HEK293 (cell line): ENCODE results near the gene LSS.

Experiments used
- CTCF ChIA-PET: fragments of 350-600 bp; formaldehyde crosslinking; extraction: SDS; loops from one replicate; lab custom pipeline; 2021; ENCODE audit warnings: antibody characterized with exemption; lab: Yijun Ruan, JAX
- POLR2A ChIA-PET: fragments of 300-600 bp; formaldehyde crosslinking; extraction: SDS; loops from one replicate; lab custom pipeline; 2020; ENCODE audit warnings: antibody characterized with exemption, inconsistent platforms; lab: Yijun Ruan, JAX
- H3K27ac ChIP-seq: fragments of 200-500 bp; sonication (Bioruptor generic); 2 replicates; pipeline ENCODE4 v1.5.1; 2014; ENCODE audit warnings: low read depth, low read length, control low read depth, inconsistent platforms; ENCODE audit errors: extremely low read depth
- H3K36me3 ChIP-seq, 2 experiments: fragments of 200-500 bp in 1 of 2; sonication (Bioruptor generic) in 1 of 2; 1 replicate in 1 of 2; 2 replicates in 1 of 2; pipeline ENCODE4 v1.5.1; 2014 to 2017; ENCODE audit warnings: inconsistent platforms in 2 of 2, low read length in 2 of 2; ENCODE audit not compliant: control insufficient read depth in 2 of 2, insufficient read depth in 1 of 2
- H3K4me1 ChIP-seq: fragments of 200-500 bp; sonication (Bioruptor generic); 2 replicates; pipeline ENCODE4 v1.5.1; 2014; ENCODE audit warnings: mild to moderate bottlenecking, low read length, inconsistent platforms; ENCODE audit not compliant: control insufficient read depth, insufficient read depth
- H3K4me3 ChIP-seq: 2 replicates; pipeline ENCODE4 v1.5.1; 2011; ENCODE audit warnings: low read depth, mild to moderate bottlenecking, control low read depth, low read length, moderate library complexity
- H3K9me3 ChIP-seq: fragments of 200-500 bp; sonication (Bioruptor generic); 2 replicates; pipeline ENCODE4 v1.5.1; 2014; ENCODE audit warnings: low read depth, low read length, inconsistent platforms; ENCODE audit not compliant: control insufficient read depth, insufficient read depth
- GLIS2 ChIP-seq: fragments of 450-650 bp; formaldehyde crosslinking; IDR thresholded peaks from 2 replicates; pipeline ENCODE4 v1.5.1; 2016; ENCODE audit warnings: missing biosample characterization, missing genetic modification characterization
- HOXA7 ChIP-seq: sonication (generic); formaldehyde crosslinking; IDR thresholded peaks from 2 replicates; pipeline ENCODE4 v1.8.1; 2022; ENCODE audit warnings: missing genetic modification reagents, borderline replicate concordance
- KLF10 ChIP-seq: fragments of 450-650 bp; IDR thresholded peaks from 2 replicates; pipeline ENCODE4 v1.5.1; 2018; ENCODE audit warnings: missing biosample characterization, mild to moderate bottlenecking, missing genetic modification characterization
- KLF9 ChIP-seq: fragments of 450-650 bp; formaldehyde crosslinking; IDR thresholded peaks from 2 replicates; pipeline ENCODE4 v1.5.1; 2016; ENCODE audit warnings: missing biosample characterization, missing genetic modification characterization, low read depth
- RBAK ChIP-seq: fragments of 450-650 bp; formaldehyde crosslinking; IDR thresholded peaks from 2 replicates; pipeline ENCODE4 v1.5.1; 2016; ENCODE audit warnings: missing biosample characterization, missing genetic modification characterization
- SP2 ChIP-seq: fragments of 450-650 bp; formaldehyde crosslinking; IDR thresholded peaks from 2 replicates; pipeline ENCODE4 v1.5.1; 2016; ENCODE audit warnings: missing biosample characterization, missing genetic modification characterization
- TCF7L2 ChIP-seq: IDR thresholded peaks from 2 replicates; pipeline ENCODE4 v1.6.1; 2011; ENCODE audit warnings: low read depth, mild to moderate bottlenecking, inconsistent platforms, low read length, moderate library complexity, borderline replicate concordance
- TRIM28 ChIP-seq: IDR thresholded peaks from 2 replicates; pipeline ENCODE4 v1.6.1; 2011; ENCODE audit warnings: low read length, control low read depth, borderline replicate concordance
- ZEB2 ChIP-seq: fragments of 450-650 bp; formaldehyde crosslinking; IDR thresholded peaks from 2 replicates; pipeline ENCODE4 v1.5.1; 2016; ENCODE audit warnings: missing biosample characterization, missing genetic modification characterization
- ZFP3 ChIP-seq: fragments of 450-650 bp; formaldehyde crosslinking; IDR thresholded peaks from 2 replicates; pipeline ENCODE4 v1.5.1; 2016; ENCODE audit warnings: low read depth, missing biosample characterization, missing genetic modification characterization
- ZIC2 ChIP-seq: fragments of 450-650 bp; formaldehyde crosslinking; IDR thresholded peaks from 2 replicates; pipeline ENCODE4 v1.5.1; 2016; ENCODE audit warnings: missing biosample characterization, missing genetic modification characterization
- ZNF16 ChIP-seq: fragments of 450-650 bp; formaldehyde crosslinking; IDR thresholded peaks from 2 replicates; pipeline ENCODE4 v1.5.1; 2016; ENCODE audit warnings: low read depth, missing biosample characterization, missing genetic modification characterization
- ZNF169 ChIP-seq: fragments of 450-650 bp; formaldehyde crosslinking; IDR thresholded peaks from 2 replicates; pipeline ENCODE4 v1.5.1; 2016; ENCODE audit warnings: missing biosample characterization, missing genetic modification characterization
- ZNF19 ChIP-seq: fragments of 450-650 bp; formaldehyde crosslinking; IDR thresholded peaks from 2 replicates; pipeline ENCODE4; 2016; ENCODE audit warnings: missing biosample characterization, missing genetic modification characterization, low read depth
- ZNF324 ChIP-seq: fragments of 450-650 bp; formaldehyde crosslinking; IDR thresholded peaks from 2 replicates; pipeline ENCODE4 v1.5.1; 2016; ENCODE audit warnings: missing biosample characterization, missing genetic modification characterization
- ZNF350 ChIP-seq: fragments of 450-650 bp; formaldehyde crosslinking; IDR thresholded peaks from 2 replicates; pipeline ENCODE4 v1.5.0; 2017; ENCODE audit warnings: missing biosample characterization, mild to moderate bottlenecking, missing genetic modification characterization
- ZNF354C ChIP-seq: fragments of 450-650 bp; formaldehyde crosslinking; IDR thresholded peaks from 2 replicates; pipeline ENCODE4 v1.5.1; 2016; ENCODE audit warnings: missing biosample characterization, missing genetic modification characterization, low read depth, borderline replicate concordance
- ZNF404 ChIP-seq: fragments of 450-650 bp; formaldehyde crosslinking; IDR thresholded peaks from 2 replicates; pipeline ENCODE4 v1.5.1; 2017; ENCODE audit warnings: missing biosample characterization, missing genetic modification characterization
- ZNF423 ChIP-seq: fragments of 450-650 bp; formaldehyde crosslinking; IDR thresholded peaks from 2 replicates; pipeline ENCODE4 v1.5.1; 2016; ENCODE audit warnings: missing biosample characterization, missing genetic modification characterization
- ZNF501 ChIP-seq: fragments of 450-650 bp; formaldehyde crosslinking; IDR thresholded peaks from 2 replicates; pipeline ENCODE4 v1.5.1; 2016; ENCODE audit warnings: missing biosample characterization, missing genetic modification characterization
- ZNF548 ChIP-seq: fragments of 450-650 bp; formaldehyde crosslinking; IDR thresholded peaks from 2 replicates; pipeline ENCODE4 v1.5.1; 2016; ENCODE audit warnings: missing biosample characterization, missing genetic modification characterization
- ZNF654 ChIP-seq: fragments of 450-650 bp; formaldehyde crosslinking; IDR thresholded peaks from 2 replicates; pipeline ENCODE4 v1.5.1; 2016; ENCODE audit warnings: low read depth, missing biosample characterization, missing genetic modification characterization
- ZNF670 ChIP-seq: fragments of 450-650 bp; formaldehyde crosslinking; IDR thresholded peaks from 2 replicates; pipeline ENCODE4 v1.5.1; 2016; ENCODE audit warnings: missing biosample characterization, missing genetic modification characterization, low read depth
- ZNF785 ChIP-seq: fragments of 450-650 bp; formaldehyde crosslinking; IDR thresholded peaks from 2 replicates; pipeline ENCODE4 v1.5.1; 2016; ENCODE audit warnings: missing biosample characterization, missing genetic modification characterization
- ZNF791 ChIP-seq: fragments of 450-650 bp; formaldehyde crosslinking; IDR thresholded peaks from 2 replicates; pipeline ENCODE4 v1.5.1; 2016; ENCODE audit warnings: missing biosample characterization, missing genetic modification characterization
- ZXDB ChIP-seq: fragments of 450-650 bp; formaldehyde crosslinking; IDR thresholded peaks from 2 replicates; pipeline ENCODE4 v1.5.1; 2016; ENCODE audit warnings: missing biosample characterization, missing genetic modification characterization
- TF ChIP-seq, protein P1 (sequence below): fragments of 450-650 bp; formaldehyde crosslinking; IDR thresholded peaks from 2 replicates; pipeline ENCODE4 v1.5.1; 2016; ENCODE audit warnings: missing biosample characterization, missing genetic modification characterization
- TF ChIP-seq, protein P2 (sequence below): fragments of 450-650 bp; formaldehyde crosslinking; IDR thresholded peaks from 2 replicates; pipeline ENCODE4 v1.5.1; 2016; ENCODE audit warnings: missing biosample characterization, missing genetic modification characterization, low read depth
- TF ChIP-seq, protein P3 (sequence below): fragments of 450-650 bp; formaldehyde crosslinking; IDR thresholded peaks from 2 replicates; pipeline ENCODE4 v1.5.1; 2016; ENCODE audit warnings: missing biosample characterization, missing genetic modification characterization
- TF ChIP-seq, protein P4 (sequence below): fragments of 450-650 bp; formaldehyde crosslinking; IDR thresholded peaks from 2 replicates; pipeline ENCODE4 v1.5.1; 2016; ENCODE audit warnings: missing biosample characterization, missing genetic modification characterization

LSS gene

DNA sequence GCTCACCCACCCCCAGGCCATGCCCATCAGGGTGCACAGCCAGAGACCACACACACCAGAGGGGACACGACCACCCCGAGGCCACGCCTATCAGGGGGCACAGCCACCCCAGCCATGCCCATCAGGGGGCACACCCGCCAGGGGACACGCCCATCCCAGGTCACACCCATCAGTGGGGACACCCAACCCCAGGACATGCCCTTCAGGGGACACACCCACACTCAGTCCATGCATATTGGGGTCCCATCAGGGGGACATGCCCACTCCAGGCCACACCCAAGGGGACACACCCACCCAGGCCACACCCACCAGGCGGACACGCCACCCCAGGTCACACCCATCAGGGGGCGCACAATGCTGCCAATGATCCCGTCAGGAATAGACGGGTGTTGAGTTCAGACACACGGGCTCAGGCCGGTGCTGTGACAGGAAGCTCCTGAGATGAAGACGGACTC lies 36.1 kb upstream of the LSS start (continued):
- TF ChIP-seq, protein P1, sequence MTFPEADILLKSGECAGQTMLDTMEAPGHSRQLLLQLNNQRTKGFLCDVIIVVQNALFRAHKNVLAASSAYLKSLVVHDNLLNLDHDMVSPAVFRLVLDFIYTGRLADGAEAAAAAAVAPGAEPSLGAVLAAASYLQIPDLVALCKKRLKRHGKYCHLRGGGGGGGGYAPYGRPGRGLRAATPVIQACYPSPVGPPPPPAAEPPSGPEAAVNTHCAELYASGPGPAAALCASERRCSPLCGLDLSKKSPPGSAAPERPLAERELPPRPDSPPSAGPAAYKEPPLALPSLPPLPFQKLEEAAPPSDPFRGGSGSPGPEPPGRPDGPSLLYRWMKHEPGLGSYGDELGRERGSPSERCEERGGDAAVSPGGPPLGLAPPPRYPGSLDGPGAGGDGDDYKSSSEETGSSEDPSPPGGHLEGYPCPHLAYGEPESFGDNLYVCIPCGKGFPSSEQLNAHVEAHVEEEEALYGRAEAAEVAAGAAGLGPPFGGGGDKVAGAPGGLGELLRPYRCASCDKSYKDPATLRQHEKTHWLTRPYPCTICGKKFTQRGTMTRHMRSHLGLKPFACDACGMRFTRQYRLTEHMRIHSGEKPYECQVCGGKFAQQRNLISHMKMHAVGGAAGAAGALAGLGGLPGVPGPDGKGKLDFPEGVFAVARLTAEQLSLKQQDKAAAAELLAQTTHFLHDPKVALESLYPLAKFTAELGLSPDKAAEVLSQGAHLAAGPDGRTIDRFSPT = peak; percentile 76; the same call in 1 of the 2 replicates
- no peak for TF ChIP-seq ZNF548 (tag by site-specific recombination)
- no peak for TF ChIP-seq ZNF350 (tag by site-specific recombination)
- TF ChIP-seq, protein P2, sequence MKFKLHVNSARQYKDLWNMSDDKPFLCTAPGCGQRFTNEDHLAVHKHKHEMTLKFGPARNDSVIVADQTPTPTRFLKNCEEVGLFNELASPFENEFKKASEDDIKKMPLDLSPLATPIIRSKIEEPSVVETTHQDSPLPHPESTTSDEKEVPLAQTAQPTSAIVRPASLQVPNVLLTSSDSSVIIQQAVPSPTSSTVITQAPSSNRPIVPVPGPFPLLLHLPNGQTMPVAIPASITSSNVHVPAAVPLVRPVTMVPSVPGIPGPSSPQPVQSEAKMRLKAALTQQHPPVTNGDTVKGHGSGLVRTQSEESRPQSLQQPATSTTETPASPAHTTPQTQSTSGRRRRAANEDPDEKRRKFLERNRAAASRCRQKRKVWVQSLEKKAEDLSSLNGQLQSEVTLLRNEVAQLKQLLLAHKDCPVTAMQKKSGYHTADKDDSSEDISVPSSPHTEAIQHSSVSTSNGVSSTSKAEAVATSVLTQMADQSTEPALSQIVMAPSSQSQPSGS (tag by site-specific recombination) = no peak
- TF ChIP-seq KLF10 = peak; percentile 97
- TF ChIP-seq TCF7L2 = no peak
- TF ChIP-seq ZXDB (tag by site-specific recombination) = no peak
- no peak for TF ChIP-seq ZNF169 (tag by site-specific recombination)
- TF ChIP-seq GLIS2 (tag by site-specific recombination) = peak; percentile 68
- TF ChIP-seq ZFP3 (tag by site-specific recombination) = no peak
- peak; percentile 100 for TF ChIP-seq KLF9 (tag by site-specific recombination)
- TF ChIP-seq, protein P3, sequence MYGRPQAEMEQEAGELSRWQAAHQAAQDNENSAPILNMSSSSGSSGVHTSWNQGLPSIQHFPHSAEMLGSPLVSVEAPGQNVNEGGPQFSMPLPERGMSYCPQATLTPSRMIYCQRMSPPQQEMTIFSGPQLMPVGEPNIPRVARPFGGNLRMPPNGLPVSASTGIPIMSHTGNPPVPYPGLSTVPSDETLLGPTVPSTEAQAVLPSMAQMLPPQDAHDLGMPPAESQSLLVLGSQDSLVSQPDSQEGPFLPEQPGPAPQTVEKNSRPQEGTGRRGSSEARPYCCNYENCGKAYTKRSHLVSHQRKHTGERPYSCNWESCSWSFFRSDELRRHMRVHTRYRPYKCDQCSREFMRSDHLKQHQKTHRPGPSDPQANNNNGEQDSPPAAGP = peak; percentile 63; the same call in 1 of the 2 replicates
- no peak for TF ChIP-seq ZNF670 (tag by site-specific recombination)
- no peak for TF ChIP-seq ZNF791 (tag by site-specific recombination)
- no peak for TF ChIP-seq ZNF654
- peak; percentile 24; the same call in 1 of the 2 replicates for TF ChIP-seq SP2
- TF ChIP-seq HOXA7 (CRISPR knock-in tag) = no peak
- TF ChIP-seq ZIC2 (tag by site-specific recombination) = 0 out of 2 replicates have a peak, but pooled peaks have one; percentile 24
- TF ChIP-seq ZEB2 (tag by site-specific recombination) = no peak

DNA sequence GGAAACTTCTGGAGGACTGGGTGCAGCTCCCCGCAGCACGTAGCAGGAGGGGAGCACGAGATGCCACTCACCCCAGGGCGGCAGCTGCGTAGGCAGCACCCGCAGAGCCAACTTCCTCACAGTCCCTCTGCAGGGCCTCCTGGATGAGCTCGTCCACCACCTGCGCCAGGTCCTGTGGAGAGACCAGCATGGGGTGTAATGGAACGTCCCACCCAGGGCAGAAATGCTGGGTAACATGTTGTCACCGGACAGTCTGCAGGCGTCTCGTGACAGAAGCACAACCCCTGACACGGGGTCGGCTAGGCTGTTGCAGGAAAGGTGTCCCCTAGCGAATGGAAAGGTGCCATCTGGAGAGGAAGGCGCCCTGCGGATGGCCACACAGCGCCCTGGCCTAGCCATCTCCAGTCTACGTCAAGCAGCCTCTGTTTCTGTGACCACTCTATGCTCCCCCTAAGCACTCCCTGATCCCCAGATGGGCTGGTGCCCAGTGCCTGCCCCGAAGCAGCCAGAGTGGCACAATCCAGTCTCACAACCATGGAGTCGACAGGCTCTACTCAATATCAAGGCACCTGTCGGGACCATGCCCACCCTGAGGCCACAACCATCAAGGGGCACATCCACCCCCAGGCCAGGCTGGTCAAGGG lies 35.6 kb upstream of the LSS start:
- no peak overlapping the region for H3K27ac ChIP-seq
- CTCF ChIA-PET = no interaction called here
- peak; percentile 92 for TF ChIP-seq ZIC2 (tag by site-specific recombination)
- TF ChIP-seq ZNF423 (tag by site-specific recombination) = no peak
- no peak overlapping the region for H3K4me3 ChIP-seq
- H3K9me3 ChIP-seq = no peaks in the 10 kb centered on the region
- H3K36me3 ChIP-seq = peaks cover 64 to 84% of the 10 kb centered on the region in 2 experiments
- no peaks in the 10 kb centered on the region for H3K4me1 ChIP-seq
- POLR2A ChIA-PET = no interaction called here

DNA sequence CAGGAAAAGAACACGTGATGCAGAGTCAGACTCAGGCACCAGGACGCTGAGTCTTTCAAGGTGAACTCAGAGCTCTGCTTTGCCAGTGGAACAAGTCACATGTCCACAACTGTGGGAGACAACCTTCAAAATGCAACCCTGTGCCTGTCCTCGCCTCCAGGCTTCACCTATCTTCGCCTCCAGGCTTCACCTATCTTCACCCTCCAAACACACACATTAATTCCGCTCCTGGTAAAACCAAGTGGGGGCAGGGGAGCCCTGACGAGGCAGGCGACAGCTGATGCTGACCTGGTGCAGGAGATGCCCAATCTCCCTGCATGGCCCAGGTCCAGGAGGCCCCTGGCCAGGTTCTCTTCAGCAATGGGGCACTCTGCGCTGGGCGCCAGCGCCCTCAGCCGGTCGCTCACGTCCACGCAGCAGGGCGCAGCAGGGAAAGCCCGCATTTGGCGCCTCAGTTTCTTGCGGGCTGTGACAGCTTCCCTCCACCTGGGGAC lies 28.0 kb upstream of the LSS start:
- Histone ChIP-seq H3K9me3 (no peaks in the 10 kb centered on the region), H3K4me1 (no peaks in the 10 kb centered on the region), H3K4me3 (no peak overlapping the region), H3K27ac (no peak overlapping the region), H3K36me3 (peaks cover 79 to 93% of the 10 kb centered on the region in 2 experiments)
- ChIA-PET CTCF (interaction anchor here (1.0 kb wide), 1 partner anchor 18 kb away, joined by 3 read pairs; no protein-coding TSS in a partner anchor), POLR2A (no interaction called here)
- TF ChIP-seq ZNF404 (tag by site-specific recombination) (no peak), ZNF501 (tag by site-specific recombination) (no peak), TRIM28 (no peak), ZNF16 (tag by site-specific recombination) (no peak), RBAK (tag by site-specific recombination) (no peak), ZNF324 (tag by site-specific recombination) (no peak), ZNF785 (tag by site-specific recombination) (no peak), ZNF354C (tag by site-specific recombination) (no peak), ZNF19 (tag by site-specific recombination) (no peak)
- TF ChIP-seq, protein P4, sequence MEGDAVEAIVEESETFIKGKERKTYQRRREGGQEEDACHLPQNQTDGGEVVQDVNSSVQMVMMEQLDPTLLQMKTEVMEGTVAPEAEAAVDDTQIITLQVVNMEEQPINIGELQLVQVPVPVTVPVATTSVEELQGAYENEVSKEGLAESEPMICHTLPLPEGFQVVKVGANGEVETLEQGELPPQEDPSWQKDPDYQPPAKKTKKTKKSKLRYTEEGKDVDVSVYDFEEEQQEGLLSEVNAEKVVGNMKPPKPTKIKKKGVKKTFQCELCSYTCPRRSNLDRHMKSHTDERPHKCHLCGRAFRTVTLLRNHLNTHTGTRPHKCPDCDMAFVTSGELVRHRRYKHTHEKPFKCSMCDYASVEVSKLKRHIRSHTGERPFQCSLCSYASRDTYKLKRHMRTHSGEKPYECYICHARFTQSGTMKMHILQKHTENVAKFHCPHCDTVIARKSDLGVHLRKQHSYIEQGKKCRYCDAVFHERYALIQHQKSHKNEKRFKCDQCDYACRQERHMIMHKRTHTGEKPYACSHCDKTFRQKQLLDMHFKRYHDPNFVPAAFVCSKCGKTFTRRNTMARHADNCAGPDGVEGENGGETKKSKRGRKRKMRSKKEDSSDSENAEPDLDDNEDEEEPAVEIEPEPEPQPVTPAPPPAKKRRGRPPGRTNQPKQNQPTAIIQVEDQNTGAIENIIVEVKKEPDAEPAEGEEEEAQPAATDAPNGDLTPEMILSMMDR (tag by site-specific recombination) = no peak
